Measurements from ENCODE around the gene CDK16. TPM values are rescaled to one million over a fixed set of nuclear protein-coding genes. Genes with fewer than 3 reads are reported as not detected.
"Not testable (repeated sequence)": the region's sequence is repeated elsewhere in the genome, so short reads cannot be mapped to it uniquely, and the experiment has no call there.

Gene CDK16
- polyA plus RNA-seq, 10 donors: 90.8 to 109 (median 98.8) TPM

GRCh38 chrX:47245156-47245555, 26.7 kb downstream of the CDK16 start:
- no peak for DNase-seq

- no peak for DNase-seq
These were observed 28.9 kb downstream of the CDK16 start for GRCh38 chrX:47247206-47247998.

DNA sequence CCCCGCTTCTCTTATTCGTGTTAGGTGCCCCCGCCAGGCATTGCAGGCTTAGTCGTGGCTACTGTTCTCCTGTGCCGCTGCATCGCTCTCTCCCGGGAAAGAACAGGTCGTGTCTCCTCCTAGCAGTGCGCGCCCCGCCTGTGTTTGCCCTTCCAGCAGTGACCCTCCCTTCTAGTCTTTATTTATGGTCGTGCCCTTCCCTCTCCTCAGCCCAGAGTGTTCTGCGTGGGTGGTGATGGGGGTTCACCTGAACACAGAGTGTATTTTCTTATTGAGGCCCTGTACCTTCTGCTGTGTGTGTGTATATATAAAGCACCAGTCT, 29.5 kb downstream of the CDK16 start:
- DNase-seq: no peak

- DNase-seq: no peak
These were observed 30.1 kb downstream of the CDK16 start for GRCh38 chrX:47248576-47248975.

DNA sequence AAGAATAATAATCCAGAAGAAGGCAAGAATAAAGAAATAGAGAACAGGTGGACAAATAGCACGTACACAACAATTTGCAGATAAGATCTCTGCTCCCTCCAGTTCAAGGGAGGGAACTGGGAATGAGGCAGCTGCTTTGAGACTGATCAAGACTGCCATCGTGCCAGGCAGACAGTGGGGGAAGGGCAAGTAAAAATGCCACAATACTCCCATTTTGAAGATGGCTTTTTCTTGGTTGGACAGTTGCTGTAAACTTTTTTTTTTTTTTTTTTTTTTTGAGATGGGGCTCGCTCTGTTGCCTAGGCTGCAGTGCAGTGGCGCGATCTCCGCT, 31.5 kb downstream of the CDK16 start:
- DNase-seq: no peak

DNA sequence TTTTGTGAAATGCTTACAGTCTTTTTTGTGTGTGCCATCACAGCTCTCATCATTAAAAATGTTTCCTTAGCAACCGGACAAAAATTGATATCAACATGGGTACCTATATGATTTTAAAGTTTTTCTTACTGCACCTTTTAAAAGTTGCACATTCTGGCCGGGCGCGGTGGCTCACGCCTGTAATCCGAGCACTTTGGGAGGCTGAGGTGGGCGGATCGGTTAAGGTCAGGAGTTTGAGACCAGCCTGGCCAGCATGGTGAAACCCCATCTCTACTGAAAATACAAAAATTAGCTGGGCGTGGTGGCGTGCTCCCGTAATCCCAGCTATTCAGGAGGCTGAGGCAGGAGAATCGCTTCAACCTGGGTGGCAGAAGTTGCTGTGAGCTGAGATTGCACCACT, 39.1 kb downstream of the CDK16 start:
- DNase-seq: not testable (repeated sequence)

DNA sequence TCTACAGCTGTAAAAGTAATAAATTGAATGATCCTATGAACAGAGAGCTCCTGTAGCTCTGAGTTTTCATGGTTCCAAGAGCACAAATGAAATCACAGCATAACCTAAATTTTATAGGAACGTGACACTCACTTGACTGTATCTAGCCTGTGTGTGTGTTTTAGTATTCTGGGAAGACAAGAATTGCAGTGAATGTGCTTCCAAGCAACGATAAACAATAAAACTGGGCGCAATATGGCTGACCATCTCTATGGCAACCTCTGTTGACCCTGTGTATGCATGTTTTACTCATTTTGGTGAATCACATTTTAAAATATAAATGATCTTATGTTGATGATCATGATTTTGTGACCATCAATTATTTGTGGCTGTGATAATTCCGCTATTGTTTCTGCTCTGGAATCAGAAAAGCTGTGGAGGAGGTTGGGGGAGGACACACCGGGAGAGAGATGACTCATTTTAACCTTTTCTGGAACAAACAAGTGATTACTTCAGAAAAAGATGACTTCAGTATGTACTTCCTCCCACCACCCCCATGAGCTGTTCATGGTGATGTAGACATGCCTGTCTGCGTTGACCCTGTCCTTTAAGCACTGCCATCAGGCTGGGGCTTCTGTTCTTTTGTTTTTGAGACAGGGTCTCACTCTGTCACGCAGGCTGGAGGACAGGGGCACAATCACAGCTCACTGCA, 46.1 kb downstream of the CDK16 start:
- DNase-seq: peak in 2 of 3 donors; percentile 7 to 28

- DNase-seq: no peak
These were observed 48.2 kb downstream of the CDK16 start for GRCh38 chrX:47266643-47267042.

GRCh38 chrX:47272013-47272408, 53.5 kb downstream of the CDK16 start:
- DNase-seq: no peak

- no peak for DNase-seq
These were observed 54.7 kb downstream of the CDK16 start for GRCh38 chrX:47273011-47273730.

- DNase-seq: peak; percentile 20 to 52 (median 42)
These were observed 60.2 kb downstream of the CDK16 start for GRCh38 chrX:47278691-47279090.

Other genes with a start within 250 kb of the CDK16 start
- gene RGN, start 140.2 kb upstream of the CDK16 start, polyA plus RNA-seq (ENCODE audit: insufficient read length in 10 of 10): 1 to 10 TPM; 1.3 to 3.0 (median 1.8) TPM
- 100 to 1,000 TPM in 3 of 10 donors, 10 to 100 TPM in 7; 84.8 to 108 (median 95.0) TPM for gene NDUFB11, start 74.0 kb upstream of the CDK16 start, polyA plus RNA-seq (ENCODE audit: insufficient read length in 10 of 10)
- gene RBM10, start 73.5 kb upstream of the CDK16 start, polyA plus RNA-seq (ENCODE audit: insufficient read length in 10 of 10): 10 to 100 TPM; 28.6 to 43.4 (median 34.4) TPM
- 100 to 1,000 TPM; 115 to 154 (median 132) TPM for gene UBA1, start 24.9 kb upstream of the CDK16 start, polyA plus RNA-seq (ENCODE audit: insufficient read length in 10 of 10)
- gene USP11, start 14.3 kb downstream of the CDK16 start, polyA plus RNA-seq (ENCODE audit: insufficient read length in 10 of 10): 100 to 1,000 TPM in 1 of 10 donors, 10 to 100 TPM in 9; 84.3 to 100 (median 92.3) TPM
- under 1 TPM; 0.13 to 0.39 (median 0.26) TPM for gene ZNF157, start 151.9 kb downstream of the CDK16 start, polyA plus RNA-seq (ENCODE audit: insufficient read length in 10 of 10)

All from muscle of back (tissue), 11 donors.